Measurements from ENCODE around the gene KARS1.

Gene KARS1

GRCh38 chr16:75579281-75579834 is 68.1 kb downstream of the KARS1 start:
- Histone ChIP-seq H3K4me1 (ENCODE audit: low read depth, poor library complexity, severe bottlenecking) (no peaks in the 10 kb centered on the region), H3K4me2 (no peak overlapping the region), H4K20me1 (ENCODE audit: insufficient read depth) (no peaks in the 10 kb centered on the region), H3K4me3 (IDR thresholded peaks at IDR 0.05; ENCODE audit: insufficient read depth, low read depth, low read length) (no peak overlapping the region), H3K9ac (no peak overlapping the region), H3K27ac (no peak overlapping the region), H2AFZ (ENCODE audit: low read depth) (no peak overlapping the region), H3K79me2 (ENCODE audit: insufficient read depth, low read depth) (no peaks in the 10 kb centered on the region), H3K27me3 (ENCODE audit: insufficient read depth, low read depth) (no peaks in the 10 kb centered on the region), H3K36me3 (ENCODE audit: insufficient read depth) (0 out of 2 replicates have a peak, but pooled peaks cover 3% of the 10 kb centered on the region)
- no peak for TF ChIP-seq CTCF (conservative IDR thresholded peaks at IDR 0.05; ENCODE audit: low read depth, low read length)

GRCh38 chr16:75578725-75579124 is 68.7 kb downstream of the KARS1 start:
- TF ChIP-seq CTCF (conservative IDR thresholded peaks at IDR 0.05; ENCODE audit: low read depth, low read length): no peak
- Histone ChIP-seq H3K4me3 (IDR thresholded peaks at IDR 0.05; ENCODE audit: insufficient read depth, low read depth, low read length) (no peak overlapping the region), H3K9ac (no peak overlapping the region), H3K36me3 (ENCODE audit: insufficient read depth) (0 out of 2 replicates have a peak, but pooled peaks cover 3% of the 10 kb centered on the region), H3K4me1 (ENCODE audit: low read depth, poor library complexity, severe bottlenecking) (no peaks in the 10 kb centered on the region), H3K27me3 (ENCODE audit: insufficient read depth, low read depth) (no peaks in the 10 kb centered on the region), H3K4me2 (no peak overlapping the region), H3K79me2 (ENCODE audit: insufficient read depth, low read depth) (no peaks in the 10 kb centered on the region), H2AFZ (ENCODE audit: low read depth) (no peak overlapping the region), H4K20me1 (ENCODE audit: insufficient read depth) (no peaks in the 10 kb centered on the region), H3K27ac (no peak overlapping the region)

DNA sequence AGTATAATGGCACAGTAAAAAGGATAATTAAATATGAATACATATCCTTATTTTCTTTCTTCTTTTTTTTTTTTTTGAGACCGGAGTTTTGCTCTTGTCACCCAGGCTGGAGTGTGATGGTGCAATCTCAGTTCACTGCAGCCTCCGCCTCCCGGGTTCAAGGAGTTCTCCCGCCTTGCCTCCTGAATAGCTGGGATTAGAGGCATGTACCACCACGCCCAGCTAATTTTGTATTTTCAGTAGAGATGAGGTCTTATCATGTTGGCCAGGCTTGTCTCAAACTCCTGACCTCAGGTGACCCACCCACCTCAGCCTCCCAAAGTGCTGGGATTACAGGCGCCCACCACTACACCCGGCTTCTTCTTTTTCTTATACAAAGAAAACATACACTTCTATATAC is 69.3 kb downstream of the KARS1 start:
- Histone ChIP-seq H3K4me1 (ENCODE audit: low read depth, poor library complexity, severe bottlenecking) (no peaks in the 10 kb centered on the region), H3K27me3 (ENCODE audit: insufficient read depth, low read depth) (no peaks in the 10 kb centered on the region), H3K79me2 (ENCODE audit: insufficient read depth, low read depth) (no peaks in the 10 kb centered on the region), H2AFZ (ENCODE audit: low read depth) (no peak overlapping the region), H3K9ac (no peak overlapping the region), H3K4me2 (no peak overlapping the region), H3K27ac (no peak overlapping the region), H4K20me1 (ENCODE audit: insufficient read depth) (no peaks in the 10 kb centered on the region), H3K4me3 (IDR thresholded peaks at IDR 0.05; ENCODE audit: insufficient read depth, low read depth, low read length) (no peak overlapping the region), H3K36me3 (ENCODE audit: insufficient read depth) (0 out of 2 replicates have a peak, but pooled peaks cover 3% of the 10 kb centered on the region)
- no peak for TF ChIP-seq CTCF (conservative IDR thresholded peaks at IDR 0.05; ENCODE audit: low read depth, low read length)

Measured in KMS-11 (cell line).